GM20431 (cell line): Measurements from ENCODE around the gene NUAK1.

Experiments used
- in situ Hi-C: fragments of 300-500 bp; cut with MseI, MboI; formaldehyde crosslinking; loops from one replicate; pipeline ENCODE4 v1.15.0; 2020; ENCODE audit warnings: low sequenced_read_pairs; ENCODE audit not compliant: unreplicated experiment

Gene NUAK1

GRCh38 chr12:106149096-106149784 lies 10.5 kb upstream of the NUAK1 start:
- in situ Hi-C loops, result loop anchor here (25.0 kb wide), 1 partner anchor 437 kb away; no protein-coding TSS in a partner anchor

- in situ Hi-C loops, result loop anchor here (25.0 kb wide), 1 partner anchor 436 kb away; no protein-coding TSS in a partner anchor
Observed at GRCh38 chr12:106147956-106148355, 9.2 kb upstream of the NUAK1 start.

GRCh38 chr12:106146987-106147386 lies 8.2 kb upstream of the NUAK1 start:
- in situ Hi-C loops, result loop anchor here (25.0 kb wide), 1 partner anchor 435 kb away; no protein-coding TSS in a partner anchor

GRCh38 chr12:106145539-106146447 lies 7.0 kb upstream of the NUAK1 start:
- in situ Hi-C loops, result loop anchor here (25.0 kb wide), 1 partner anchor 433 kb away; no protein-coding TSS in a partner anchor

GRCh38 chr12:106144847-106145246 lies 6.1 kb upstream of the NUAK1 start:
- in situ Hi-C loops, result loop anchor here (25.0 kb wide), 1 partner anchor 433 kb away; no protein-coding TSS in a partner anchor

GRCh38 chr12:106142591-106143261 lies 4.0 kb upstream of the NUAK1 start:
- in situ Hi-C loops, result loop anchor here (25.0 kb wide), 1 partner anchor 430 kb away; no protein-coding TSS in a partner anchor

GRCh38 chr12:106141920-106142319 lies 3.2 kb upstream of the NUAK1 start:
- in situ Hi-C loops, result loop anchor here (25.0 kb wide), 1 partner anchor 430 kb away; no protein-coding TSS in a partner anchor

GRCh38 chr12:106141452-106141851 lies 2.7 kb upstream of the NUAK1 start:
- in situ Hi-C loops, result loop anchor here (25.0 kb wide), 1 partner anchor 429 kb away; no protein-coding TSS in a partner anchor

- in situ Hi-C loops, result loop anchor here (25.0 kb wide), 1 partner anchor 429 kb away; no protein-coding TSS in a partner anchor
Observed at GRCh38 chr12:106141003-106141402, 2.2 kb upstream of the NUAK1 start.

- in situ Hi-C loops, result loop anchor here (25.0 kb wide), 1 partner anchor 428 kb away; no protein-coding TSS in a partner anchor
Observed at GRCh38 chr12:106140223-106140986, 1.7 kb upstream of the NUAK1 start.

GRCh38 chr12:106139422-106140171 lies 843 bp upstream of the NUAK1 start:
- in situ Hi-C loops, result loop anchor here (10.0 to 25.0 kb wide), 2 partner anchors 427 to 725 kb away; no protein-coding TSS in a partner anchor

GRCh38 chr12:106138357-106138632 lies 459 bp downstream of the NUAK1 start:
- in situ Hi-C loops, result loop anchor here (10.0 to 25.0 kb wide), 2 partner anchors 426 to 723 kb away; no protein-coding TSS in a partner anchor

GRCh38 chr12:106137530-106138356 lies 1.0 kb downstream of the NUAK1 start:
- in situ Hi-C loops, result loop anchor here (10.0 to 25.0 kb wide), 2 partner anchors 425 to 723 kb away; no protein-coding TSS in a partner anchor

GRCh38 chr12:106136263-106136662 lies 2.5 kb downstream of the NUAK1 start:
- in situ Hi-C loops, result loop anchor here (10.0 to 25.0 kb wide), 2 partner anchors 424 to 721 kb away; no protein-coding TSS in a partner anchor

- in situ Hi-C loops, result loop anchor here (10.0 to 25.0 kb wide), 2 partner anchors 423 to 721 kb away; no protein-coding TSS in a partner anchor
Observed at GRCh38 chr12:106135781-106136180, 3.0 kb downstream of the NUAK1 start.

GRCh38 chr12:106135075-106135474 lies 3.7 kb downstream of the NUAK1 start:
- in situ Hi-C loops, result loop anchor here (10.0 to 25.0 kb wide), 2 partner anchors 423 to 720 kb away; no protein-coding TSS in a partner anchor

GRCh38 chr12:106134294-106134949 lies 4.3 kb downstream of the NUAK1 start:
- in situ Hi-C loops, result loop anchor here (10.0 to 25.0 kb wide), 2 partner anchors 422 to 720 kb away; no protein-coding TSS in a partner anchor
